Activated effector memory CD4-positive, alpha-beta T cell treated with Interleukin-2 at 50 U/mL for 16 hours (primary cell): ENCODE data around the gene ARHGAP15.

Source experiments
- DNase-seq: peaks from one replicate; pipeline ENCODE4 v3.0.0-alpha.2; 2020

ARHGAP15 gene

DNA sequence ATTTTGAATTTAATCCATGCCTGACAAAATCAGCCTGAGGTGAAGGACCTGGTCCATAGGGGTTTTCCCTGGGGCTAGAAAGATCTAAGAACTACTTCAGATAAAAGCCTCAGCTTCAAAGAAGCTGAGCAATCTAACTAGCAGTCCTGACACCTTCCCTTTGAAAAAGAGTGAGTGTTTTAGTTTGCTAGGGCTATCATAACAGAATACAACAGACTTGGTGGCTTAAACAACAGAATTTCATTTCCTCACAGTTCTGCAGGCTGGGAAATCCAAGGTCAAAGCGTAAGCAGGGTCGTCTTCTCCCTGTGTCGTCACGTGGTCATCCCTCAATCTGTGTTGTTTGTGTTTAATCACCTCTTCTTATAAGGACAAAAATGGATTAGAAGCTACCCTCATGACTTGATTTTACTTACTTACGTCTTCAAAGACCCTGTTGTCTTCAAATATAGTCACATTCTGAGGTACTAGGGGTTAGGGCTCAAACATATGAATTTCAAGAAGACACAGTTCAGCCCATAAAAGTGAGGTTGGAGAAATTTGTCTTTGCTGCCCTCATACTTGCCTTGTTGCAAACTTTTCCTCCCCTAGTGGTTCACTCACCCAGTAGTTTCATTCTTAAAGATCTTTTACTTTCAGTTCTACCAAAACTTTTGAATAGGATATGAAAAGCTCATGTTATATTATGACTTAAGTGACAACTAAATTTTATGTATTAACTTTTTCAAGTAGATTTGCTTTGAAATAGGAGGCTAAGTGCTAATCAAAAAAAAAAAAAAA lies 673.8 kb downstream of the ARHGAP15 start:
- no peak for DNase-seq

DNA sequence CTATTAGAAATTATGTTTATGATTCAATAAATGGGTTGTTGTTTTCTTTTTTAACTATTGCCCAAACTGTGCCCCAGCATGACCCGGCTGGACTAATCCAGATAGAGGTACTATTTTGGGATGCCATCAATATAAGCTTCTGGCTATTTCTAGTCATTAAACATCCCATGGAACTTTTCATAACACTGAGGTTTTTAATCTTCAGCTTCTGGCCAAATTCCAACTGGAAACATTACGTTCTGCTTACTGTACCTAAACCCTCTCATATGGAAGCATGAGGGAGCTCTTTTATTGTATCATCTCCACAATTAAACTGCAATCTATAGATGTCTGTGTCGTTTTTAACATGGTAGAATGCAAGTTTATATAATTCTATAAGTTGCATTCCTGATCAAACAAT lies 674.7 kb downstream of the ARHGAP15 start:
- no peak for DNase-seq

- no peak for DNase-seq
Measured at GRCh38 chr2:143805666-143806065, 676.4 kb downstream of the ARHGAP15 start.

- DNase-seq: no peak
Measured at GRCh38 chr2:143807192-143807591, 678.0 kb downstream of the ARHGAP15 start.

GRCh38 chr2:143807671-143808070 lies 678.5 kb downstream of the ARHGAP15 start:
- DNase-seq: no peak

GRCh38 chr2:143808166-143808565 lies 678.9 kb downstream of the ARHGAP15 start:
- DNase-seq: no peak

- no peak for DNase-seq
Measured at GRCh38 chr2:143815082-143815481, 685.9 kb downstream of the ARHGAP15 start.

- no peak for DNase-seq
Measured at GRCh38 chr2:143816916-143817315, 687.7 kb downstream of the ARHGAP15 start.
